H1 (cell line): ENCODE measurements around the gene B3GNT2. TPM values are rescaled to one million over a fixed set of nuclear protein-coding genes. Genes with fewer than 3 reads are reported as not detected.
"Not testable (repeated sequence)": the region's sequence is repeated elsewhere in the genome, so short reads cannot be mapped to it uniquely, and the experiment has no call there.

Experiments used
- CTCF ChIA-PET: fragments of 300-600 bp; sonication (Branson Sonifier 250); formaldehyde crosslinking; loops from one replicate; lab custom pipeline; 2021; ENCODE audit not compliant: partially characterized antibody; lab: Charles Lee
- POLR2A ChIA-PET: fragments of 300-600 bp; sonication (Branson Sonifier 250); formaldehyde crosslinking; loops from one replicate; lab custom pipeline; 2021; ENCODE audit warnings: inconsistent platforms; ENCODE audit not compliant: partially characterized antibody; lab: Charles Lee
- DNase-seq, 2 experiments: peaks; one replicate each; pipeline versions ENCODE4 v3.0.0 to v3.0.0-alpha.2; 2010 to 2022; ENCODE audit warnings: low spot score in 2 of 2, low read depth in 1 of 2, mixed read lengths in 1 of 2
- FAIRE-seq: peaks from 2 replicates; lab custom pipeline; 2011; peaks lifted over from hg19 to GRCh38; lab: Jason Lieb, UNC
- H2AFZ ChIP-seq: 2 replicates; pipeline ENCODE4 v1.8.1; 2012; ENCODE audit warnings: low read length, inconsistent platforms
- H2AK5ac ChIP-seq: 2 replicates; pipeline ENCODE4 v1.6.1; 2013; ENCODE audit warnings: low read depth, low read length
- H2BK120ac ChIP-seq: replicated peaks from 2 replicates; pipeline ENCODE3; 2013; ENCODE audit warnings: low read depth, low read length, inconsistent platforms
- H2BK12ac ChIP-seq: 2 replicates; pipeline ENCODE4 v1.6.1; 2013; ENCODE audit warnings: low read depth, low read length
- H2BK15ac ChIP-seq: 2 replicates; pipeline ENCODE4 v1.6.1; 2013; ENCODE audit warnings: low read length
- H2BK20ac ChIP-seq: 2 replicates; pipeline ENCODE4 v1.6.1; 2013; ENCODE audit warnings: low read length
- H2BK5ac ChIP-seq: 2 replicates; pipeline ENCODE4 v1.6.1; 2013; ENCODE audit warnings: low read depth, low read length
- H3K14ac ChIP-seq: 2 replicates; pipeline ENCODE4 v1.6.1; 2013; ENCODE audit warnings: inconsistent platforms; ENCODE audit not compliant: insufficient read length
- H3K18ac ChIP-seq: 2 replicates; pipeline ENCODE4 v1.6.1; 2013; ENCODE audit warnings: low read length; ENCODE audit errors: extremely low read depth
- H3K23ac ChIP-seq: 2 replicates; pipeline ENCODE4 v1.6.1; 2013; ENCODE audit warnings: inconsistent platforms; ENCODE audit not compliant: insufficient read length
- H3K23me2 ChIP-seq: 2 replicates; pipeline ENCODE4 v1.6.1; 2013; ENCODE audit warnings: low read depth, low read length
- H3K27ac ChIP-seq: 2 replicates; pipeline ENCODE4 v1.6.1; 2011; ENCODE audit warnings: low read depth, low read length, inconsistent platforms
- H3K27me3 ChIP-seq, 4 experiments: replicated peaks in 1 of 4; 1 replicate in 1 of 4; 2 replicates in 3 of 4; pipeline versions ENCODE4 v1.6.1 to v1.8.1; 2011 to 2013; ENCODE audit warnings: low read length in 3 of 4, mild to moderate bottlenecking in 3 of 4, inconsistent platforms in 2 of 4, mixed read lengths in 2 of 4, moderate library complexity in 1 of 4; ENCODE audit not compliant: control insufficient read depth in 3 of 4, insufficient read depth in 3 of 4; ENCODE audit errors: extremely low read depth in 1 of 4
- H3K36me3 ChIP-seq, 4 experiments: 2 replicates each; pipeline versions ENCODE4 v1.6.1 to v1.8.1; 2011 to 2013; ENCODE audit warnings: mild to moderate bottlenecking in 4 of 4, low read length in 3 of 4, moderate library complexity in 2 of 4, control low read depth in 1 of 4, inconsistent platforms in 1 of 4; ENCODE audit not compliant: insufficient read depth in 4 of 4, control insufficient read depth in 2 of 4
- H3K4ac ChIP-seq: replicated peaks from 2 replicates; pipeline ENCODE3; 2013; ENCODE audit warnings: low read length, low read depth, mixed read lengths, inconsistent platforms; ENCODE audit not compliant: insufficient read length
- H3K4me1 ChIP-seq, 4 experiments: replicated peaks in 1 of 4; 1 replicate in 1 of 4; 2 replicates in 3 of 4; pipeline versions ENCODE4 v1.6.1 to v1.8.1; 2011 to 2013; ENCODE audit warnings: low read length in 3 of 4, inconsistent platforms in 2 of 4, mixed read lengths in 1 of 4; ENCODE audit not compliant: insufficient read depth in 4 of 4, control insufficient read depth in 3 of 4
- H3K4me2 ChIP-seq, 2 experiments: 2 replicates each; pipeline versions ENCODE4 v1.6.1 to v1.8.1; 2011 to 2013; ENCODE audit warnings: low read depth in 2 of 2, low read length in 2 of 2, control low read depth in 1 of 2, inconsistent platforms in 1 of 2, mild to moderate bottlenecking in 1 of 2; ENCODE audit not compliant: insufficient read depth in 1 of 2
- H3K4me3 ChIP-seq, 4 experiments: fragments of 200-600, 300-600 bp in 1 of 4; sonication (generic), shearing (Covaris generic), sonication (Bioruptor Twin) in 1 of 4; 2 replicates each; pipeline versions ENCODE4 v1.5.1 to v1.8.1; 2011 to 2016; ENCODE audit warnings: low read length in 4 of 4, low read depth in 3 of 4, control low read depth in 2 of 4, inconsistent platforms in 2 of 4, mild to moderate bottlenecking in 2 of 4, mixed read lengths in 1 of 4, moderate library complexity in 1 of 4; ENCODE audit not compliant: insufficient read depth in 2 of 4; ENCODE audit errors: extremely low read depth in 1 of 4
- H3K56ac ChIP-seq: replicated peaks from 2 replicates; pipeline ENCODE3; 2013; ENCODE audit warnings: low read depth, mild to moderate bottlenecking, mixed read lengths, low read length, inconsistent platforms; ENCODE audit not compliant: insufficient read length
- H3K79me1 ChIP-seq: 2 replicates; pipeline ENCODE4 v1.6.1; 2013; ENCODE audit warnings: low read depth, low read length, control low read depth
- H3K79me2 ChIP-seq, 2 experiments: 2 replicates each; pipeline versions ENCODE4 v1.6.1 to v1.8.1; 2012 to 2013; ENCODE audit warnings: low read length in 2 of 2, mild to moderate bottlenecking in 2 of 2, inconsistent platforms in 1 of 2; ENCODE audit not compliant: insufficient read depth in 2 of 2, control insufficient read depth in 1 of 2
- H3K9ac ChIP-seq, 4 experiments: replicated peaks in 1 of 4; 1 replicate in 1 of 4; 2 replicates in 3 of 4; pipeline versions ENCODE4 v1.6.1 to v1.8.1; 2011 to 2013; ENCODE audit warnings: low read depth in 3 of 4, low read length in 3 of 4, control low read depth in 2 of 4, mild to moderate bottlenecking in 2 of 4, moderate library complexity in 2 of 4, inconsistent platforms in 1 of 4; ENCODE audit errors: extremely low read depth in 1 of 4
- H3K9me3 ChIP-seq, 2 experiments: 2 replicates each; pipeline versions ENCODE4 v1.6.1 to v1.8.1; 2012 to 2013; ENCODE audit warnings: mild to moderate bottlenecking in 2 of 2, moderate library complexity in 2 of 2, control low read depth in 1 of 2, inconsistent platforms in 1 of 2, low read depth in 1 of 2, low read length in 1 of 2, mixed read lengths in 1 of 2; ENCODE audit not compliant: insufficient read depth in 2 of 2
- H4K20me1 ChIP-seq, 2 experiments: replicated peaks in 1 of 2; 2 replicates each; pipeline versions ENCODE3 to v1.8.1; 2011 to 2013; ENCODE audit warnings: inconsistent platforms in 2 of 2, low read length in 2 of 2, mild to moderate bottlenecking in 1 of 2; ENCODE audit not compliant: insufficient read depth in 2 of 2, control insufficient read depth in 1 of 2
- H4K5ac ChIP-seq: 2 replicates; pipeline ENCODE4 v1.6.1; 2013; ENCODE audit warnings: low read length, low read depth, mixed read lengths, inconsistent platforms; ENCODE audit not compliant: insufficient read length
- H4K8ac ChIP-seq: 2 replicates; pipeline ENCODE4 v1.8.0; 2013; ENCODE audit warnings: mild to moderate bottlenecking, moderate library complexity, low read length, inconsistent platforms; ENCODE audit not compliant: insufficient read depth; ENCODE audit errors: extremely low read depth
- H4K91ac ChIP-seq: replicated peaks from 2 replicates; pipeline ENCODE3; 2013; ENCODE audit warnings: low read length, mixed read lengths, inconsistent platforms; ENCODE audit not compliant: insufficient read length
- WGBS, 2 experiments: shearing (Covaris generic) in 1 of 2; methylation state at CpG; one replicate each; pipeline versions ENCODE4 v1.1.6 to v1.1.7; 2013 to 2015; ENCODE audit warnings: low lambda C conversion rate in 2 of 2, mixed read lengths in 2 of 2, inconsistent platforms in 1 of 2, low coverage in 1 of 2, missing lambda C conversion rate in 1 of 2; ENCODE audit not compliant: insufficient replicate concordance in 2 of 2, insufficient coverage in 1 of 2, insufficient read length in 1 of 2; ENCODE audit errors: extremely low coverage in 1 of 2, missing lambda C conversion rate in 1 of 2; 5-methylcytosine and 5-hydroxymethylcytosine counted together
- polyA plus RNA-seq, 7 experiments: library from polyadenylated mRNA; depleted of rRNA in 3 of 7; stranded (reverse) in 5 of 7; unstranded in 2 of 7; fragments of >200 nt in 5 of 7; fragments of 200-250 nt in 2 of 7; gene quantifications; 1 replicate in 5 of 7; 2 replicates in 1 of 7; 4 replicates in 1 of 7; pipeline versions ENCODE4 v1.2.1 to v1.2.3, GENCODE V29; 2011 to 2013; ENCODE audit warnings: missing spikeins in 2 of 7, mixed read lengths in 2 of 7
- total RNA-seq: library from RNA; stranded (reverse); fragmentation: NEBNext Ultra II Directional; extraction: Animal tissue kit (Norgen Biotek cat#: 25700); gene quantifications from 2 replicates; pipeline ENCODE4 v1.2.1, GENCODE V29; 2021

The B3GNT2 gene
- total and polyA plus RNA-seq, 2 of the 8 experiments (the other 6 are each of a cell fraction or from before 2014, with no cell fraction given), result 20.1 to 40.8 TPM

GRCh38 chr2:62268681-62269188 is 72.8 kb downstream of the B3GNT2 start:
- POLR2A ChIA-PET, H4K8ac ChIP-seq, H3K4me1 ChIP-seq, H4K20me1 ChIP-seq, H2BK20ac ChIP-seq, H3K56ac ChIP-seq, H3K27me3 ChIP-seq, H2BK12ac ChIP-seq, H2BK15ac ChIP-seq, H2BK120ac ChIP-seq, H3K23ac ChIP-seq, H3K18ac ChIP-seq, H3K4me2 ChIP-seq, H3K4ac ChIP-seq, H3K79me2 ChIP-seq, H3K9ac ChIP-seq, H3K9me3 ChIP-seq, H3K36me3 ChIP-seq, H2BK5ac ChIP-seq, H3K23me2 ChIP-seq, H3K14ac ChIP-seq, H2AK5ac ChIP-seq, CTCF ChIA-PET, DNase-seq, H2AFZ ChIP-seq, FAIRE-seq, H4K5ac ChIP-seq, H4K91ac ChIP-seq, H3K27ac ChIP-seq, H3K79me1 ChIP-seq, H3K4me3 ChIP-seq: not testable (repeated sequence)
- 89% methylated on average over 4 of the region's 4 CpGs; no CpG with 5 or more reads in 1 of the 2 experiments for WGBS, 2 experiments
